GM19240 (cell line): Measurements from ENCODE around the gene ADAMTS12.
"Not testable (repeated sequence)": the region's sequence is repeated elsewhere in the genome, so short reads cannot be mapped to it uniquely, and the experiment has no call there.

Experiments
- DNase-seq: peaks from one replicate; pipeline ENCODE4 v3.0.0; 2011; ENCODE audit warnings: low spot score; ENCODE audit not compliant: insufficient read length

The ADAMTS12 gene

GRCh38 chr5:33914844-33915243 lies 23.1 kb upstream of the ADAMTS12 start:
- DNase-seq = not testable (repeated sequence)

GRCh38 chr5:33906248-33906647 lies 14.5 kb upstream of the ADAMTS12 start:
- DNase-seq = not testable (repeated sequence)

- DNase-seq = no peak
Measured at GRCh38 chr5:33905381-33905780, 13.6 kb upstream of the ADAMTS12 start.

- DNase-seq = no peak
Measured at GRCh38 chr5:33903118-33903517, 11.3 kb upstream of the ADAMTS12 start.

- no peak for DNase-seq
Measured at GRCh38 chr5:33901156-33901555, 9.4 kb upstream of the ADAMTS12 start.

- no peak for DNase-seq
Measured at GRCh38 chr5:33894566-33894965, 2.8 kb upstream of the ADAMTS12 start.

- DNase-seq = no peak
Measured at GRCh38 chr5:33892620-33893137, 889 bp upstream of the ADAMTS12 start.

GRCh38 chr5:33891446-33891787 lies 373 bp downstream of the ADAMTS12 start:
- no peak for DNase-seq

GRCh38 chr5:33890131-33891032 lies 1.4 kb downstream of the ADAMTS12 start:
- DNase-seq = no peak

- no peak for DNase-seq
Measured at GRCh38 chr5:33888587-33888986, 3.2 kb downstream of the ADAMTS12 start.

GRCh38 chr5:33887268-33887667 lies 4.5 kb downstream of the ADAMTS12 start:
- no peak for DNase-seq

- no peak for DNase-seq
Measured at GRCh38 chr5:33886283-33886682, 5.5 kb downstream of the ADAMTS12 start.

- DNase-seq = no peak
Measured at GRCh38 chr5:33885679-33886078, 6.1 kb downstream of the ADAMTS12 start.

- no peak for DNase-seq
Measured at GRCh38 chr5:33883482-33883881, 8.3 kb downstream of the ADAMTS12 start.

- no peak for DNase-seq
Measured at GRCh38 chr5:33880319-33880718, 11.5 kb downstream of the ADAMTS12 start.

- DNase-seq = no peak
Measured at GRCh38 chr5:33877449-33877848, 14.3 kb downstream of the ADAMTS12 start.

GRCh38 chr5:33867241-33867640 lies 24.5 kb downstream of the ADAMTS12 start:
- no peak for DNase-seq

- DNase-seq = not testable (repeated sequence)
Measured at GRCh38 chr5:33859177-33859576, 32.6 kb downstream of the ADAMTS12 start.

GRCh38 chr5:33857037-33857436 lies 34.8 kb downstream of the ADAMTS12 start:
- DNase-seq = no peak

GRCh38 chr5:33855396-33855795 lies 36.4 kb downstream of the ADAMTS12 start:
- DNase-seq = no peak

GRCh38 chr5:33854733-33855151 lies 37.0 kb downstream of the ADAMTS12 start:
- no peak for DNase-seq

GRCh38 chr5:33852837-33853236 lies 39.0 kb downstream of the ADAMTS12 start:
- DNase-seq = no peak

GRCh38 chr5:33852319-33852718 lies 39.5 kb downstream of the ADAMTS12 start:
- DNase-seq = no peak
